SU-DHL-6 (cell line): ENCODE measurements around the gene ORAI3.

ENCODE experiments used
- H2AFZ ChIP-seq: fragments of 200-600 bp; sonication (generic); 2 replicates; pipeline ENCODE4 v1.6.1; 2014; ENCODE audit warnings: low read depth, mild to moderate bottlenecking, moderate library complexity, mixed read lengths, antibody characterized with exemption, low read length; ENCODE audit not compliant: severe bottlenecking
- H3F3A ChIP-seq: fragments of 200-600 bp; shearing (Covaris generic); 2 replicates; pipeline ENCODE4 v1.6.0; 2016; ENCODE audit warnings: antibody characterized with exemption, mild to moderate bottlenecking; ENCODE audit not compliant: insufficient read depth
- H3K27ac ChIP-seq: fragments of 200-600 bp; sonication (generic); 2 replicates; pipeline ENCODE4 v1.5.1; 2016; ENCODE audit warnings: low read depth, mild to moderate bottlenecking, low read length, moderate library complexity, mixed read lengths
- H3K27me3 ChIP-seq: fragments of 200-600 bp; sonication (generic), shearing (Covaris generic); 2 replicates; pipeline ENCODE4 v1.6.0; 2014; ENCODE audit warnings: mild to moderate bottlenecking, low read length
- H3K36me3 ChIP-seq: fragments of 200-600 bp; sonication (generic); 2 replicates; pipeline ENCODE4 v1.6.1; 2014; ENCODE audit warnings: mild to moderate bottlenecking, low read length, mixed read lengths
- H3K4me2 ChIP-seq: fragments of 300-600, 200-600 bp; shearing (Covaris generic), sonication (generic); 2 replicates; pipeline ENCODE4 v1.6.0; 2014; ENCODE audit warnings: low read length, low read depth, mild to moderate bottlenecking; ENCODE audit not compliant: poor library complexity, severe bottlenecking
- H3K4me3 ChIP-seq: fragments of 200-600 bp; sonication (generic); 2 replicates; pipeline ENCODE4 v1.5.1; 2014; ENCODE audit warnings: antibody characterized with exemption, low read length, mild to moderate bottlenecking, mixed read lengths; ENCODE audit not compliant: insufficient read depth, poor library complexity, severe bottlenecking
- H3K79me2 ChIP-seq: fragments of 200-600 bp; sonication (generic); 2 replicates; pipeline ENCODE4 v1.6.1; 2014; ENCODE audit warnings: mild to moderate bottlenecking, low read length, moderate library complexity; ENCODE audit not compliant: insufficient read depth
- H3K9ac ChIP-seq: fragments of 200-600 bp; sonication (generic); 2 replicates; pipeline ENCODE4 v1.7.0; 2014; ENCODE audit warnings: mild to moderate bottlenecking, low read length
- H3K9me2 ChIP-seq: fragments of 200-600 bp; sonication (generic); replicated peaks from 2 replicates; pipeline ENCODE4 v1.6.1; 2014; ENCODE audit warnings: low read length; ENCODE audit not compliant: insufficient read depth
- H3K9me3 ChIP-seq: fragments of 200-600 bp; sonication (generic); 2 replicates; pipeline ENCODE4 v1.6.1; 2014; ENCODE audit warnings: low read length, mixed read lengths; ENCODE audit not compliant: insufficient read depth
- H4K20me1 ChIP-seq: fragments of 200-600 bp; sonication (generic); 2 replicates; pipeline ENCODE4 v1.6.1; 2014; ENCODE audit warnings: low read depth, mild to moderate bottlenecking, antibody characterized with exemption, low read length, moderate library complexity, mixed read lengths
- CTCF ChIP-seq: fragments of 200-600 bp; sonication (generic); IDR thresholded peaks from one replicate; pipeline ENCODE4 v1.5.1; 2017; ENCODE audit warnings: antibody characterized with exemption, mild to moderate bottlenecking, low read length, moderate library complexity; ENCODE audit not compliant: insufficient read depth, poor library complexity, severe bottlenecking
- EZH2phosphoT487 ChIP-seq: fragments of 200-600 bp; sonication (generic), shearing (Covaris generic); conservative IDR thresholded peaks from 2 replicates; pipeline ENCODE4 v1.6.1; 2018; ENCODE audit warnings: mild to moderate bottlenecking, antibody characterized with exemption, low read length, moderate library complexity, mixed read lengths

ORAI3 gene

GRCh38 chr16:30954993-30955392, 6.1 kb downstream of the ORAI3 start:
- no peak for TF ChIP-seq EZH2phosphoT487
- TF ChIP-seq CTCF: no peak
- Histone ChIP-seq H3K79me2 (peaks cover 9% of the 10 kb centered on the region), H3K36me3 (peaks cover 3% of the 10 kb centered on the region; the same call in 1 of the 2 replicates), H3K4me2 (no peak overlapping the region), H3K27me3 (no peaks in the 10 kb centered on the region), H3K4me3 (no peak overlapping the region), H3K27ac (no peak overlapping the region), H3K9me2 (no peaks in the 10 kb centered on the region), H3K9me3 (no peaks in the 10 kb centered on the region), H3K9ac (no peak overlapping the region), H3F3A (peaks cover 9% of the 10 kb centered on the region; the same call in 1 of the 2 replicates), H4K20me1 (no peaks in the 10 kb centered on the region), H2AFZ (no peak overlapping the region)

GRCh38 chr16:30956601-30957455, 8.0 kb downstream of the ORAI3 start:
- H3K9me3 ChIP-seq: no peaks in the 10 kb centered on the region
- H4K20me1 ChIP-seq: no peaks in the 10 kb centered on the region
- H3K36me3 ChIP-seq: peaks cover 14% of the 10 kb centered on the region; the same call in 1 of the 2 replicates
- peaks cover 9% of the 10 kb centered on the region; the same call in 1 of the 2 replicates for H3F3A ChIP-seq
- H3K4me2 ChIP-seq: peak overlapping the region; percentile 89
- peak overlapping the region; percentile 95 for H2AFZ ChIP-seq
- peak overlapping the region; percentile 87 for H3K27ac ChIP-seq
- H3K9ac ChIP-seq: peak overlapping the region; percentile 93
- peak overlapping the region; percentile 80 for H3K4me3 ChIP-seq
- H3K79me2 ChIP-seq: peaks cover 9% of the 10 kb centered on the region
- no peaks in the 10 kb centered on the region for H3K9me2 ChIP-seq
- no peaks in the 10 kb centered on the region for H3K27me3 ChIP-seq
- TF ChIP-seq CTCF (peak; percentile 41), EZH2phosphoT487 (no peak)

GRCh38 chr16:30957456-30958174, 8.7 kb downstream of the ORAI3 start, which contains the start of gene SETD1A:
Gene SETD1A, plus strand, starts transcription at chr16:30957754. Its CDS starts 978 bp downstream, at chr16:30958732.
- H3F3A ChIP-seq: peaks cover 9% of the 10 kb centered on the region; the same call in 1 of the 2 replicates
- peak within 1 kb of the TSS; percentile 95 for H2AFZ ChIP-seq
- H3K4me2 ChIP-seq: peak within 1 kb of the TSS; percentile 89
- H3K9me3 ChIP-seq: no peaks in the 10 kb centered on the region
- peak within 1 kb of the TSS; percentile 87 for H3K27ac ChIP-seq
- H3K27me3 ChIP-seq: no peaks in the 10 kb centered on the region
- H3K79me2 ChIP-seq: peaks cover 9% of the 10 kb centered on the region
- no peaks in the 10 kb centered on the region for H3K9me2 ChIP-seq
- no peaks in the 10 kb centered on the region for H4K20me1 ChIP-seq
- peak within 1 kb of the TSS; percentile 80 for H3K4me3 ChIP-seq
- peaks cover 14% of the 10 kb centered on the region; the same call in 1 of the 2 replicates for H3K36me3 ChIP-seq
- H3K9ac ChIP-seq: peak within 1 kb of the TSS; percentile 93
- TF ChIP-seq EZH2phosphoT487 (no peak), CTCF (no peak)
